Measurements from ENCODE around the gene BRD9. TPM values are rescaled to one million over a fixed set of nuclear protein-coding genes. Genes with fewer than 3 reads are reported as not detected.

Gene BRD9
- total and polyA plus RNA-seq, 12 donors: 11.3 to 39.5 (median 26.6) TPM

GRCh38 chr5:819078-819477, 73.5 kb downstream of the BRD9 start:
- Histone ChIP-seq H3K27ac (no peak overlapping the region), H3K36me3 (replicated peaks in 1 of 2) (no peaks in the 10 kb centered on the region), H3K27me3 (no peaks in the 10 kb centered on the region), H3K4me3 (no peak overlapping the region), H3K9me3 (replicated peaks in 1 of 3) (no peaks in the 10 kb centered on the region), H3K4me1 (replicated peaks in 1 of 2) (no peaks in the 10 kb centered on the region)
- DNase-seq: no peak
- intact Hi-C loops (cut with DNase I): loop anchor here in 1 of 2 donors (1.0 kb wide), 1 partner anchor 46 kb away; no protein-coding TSS in a partner anchor
- WGBS, 4 donors: 77 to 87% (median 85%) methylated on average over 3 of the region's 3 CpGs; no CpG with 5 or more reads in 1 of the 4 donors
- TF ChIP-seq CTCF (IDR thresholded peaks at IDR 0.05) (no peak), POLR2A (IDR thresholded peaks at IDR 0.05) (no peak)

- Histone ChIP-seq H3K36me3 (replicated peaks in 1 of 2) (no peaks in the 10 kb centered on the region), H3K27ac (no peak overlapping the region), H3K27me3 (no peaks in the 10 kb centered on the region), H3K4me1 (replicated peaks in 1 of 2) (no peaks in the 10 kb centered on the region), H3K4me3 (no peak overlapping the region), H3K9me3 (replicated peaks in 1 of 3) (no peaks in the 10 kb centered on the region)
- 87 to 95% (median 93%) methylated on average over 15 of the region's 15 CpGs; no CpG with 5 or more reads in 1 of the 4 donors for WGBS, 4 donors
- TF ChIP-seq POLR2A (IDR thresholded peaks at IDR 0.05): no peak
- no peak for TF ChIP-seq CTCF (IDR thresholded peaks at IDR 0.05)
- intact Hi-C loops (cut with DNase I): no loop called here
- no peak for DNase-seq
Measured at GRCh38 chr5:816176-816575, 76.4 kb downstream of the BRD9 start.

- H3K4me1 ChIP-seq (replicated peaks in 1 of 2): no peaks in the 10 kb centered on the region
- H3K36me3 ChIP-seq (replicated peaks in 1 of 2): no peaks in the 10 kb centered on the region
- no peak for TF ChIP-seq POLR2A (IDR thresholded peaks at IDR 0.05)
- no peak for TF ChIP-seq CTCF (IDR thresholded peaks at IDR 0.05)
- H3K4me3 ChIP-seq: no peak overlapping the region
- 83 to 92% (median 87%) methylated on average over 3 of the region's 3 CpGs; no CpG with 5 or more reads in 1 of the 4 donors for WGBS, 4 donors
- intact Hi-C loops (cut with DNase I): no loop called here
- no peaks in the 10 kb centered on the region for H3K27me3 ChIP-seq
- H3K9me3 ChIP-seq (replicated peaks in 1 of 3): no peaks in the 10 kb centered on the region
- no peak for DNase-seq
- no peak overlapping the region for H3K27ac ChIP-seq
Measured at GRCh38 chr5:815449-815848, 77.2 kb downstream of the BRD9 start.

Other genes starting within 250 kb of the BRD9 start
- 1 to 10 TPM in 7 of 9 donors, under 1 TPM in 2; 0.39 to 9.1 (median 1.6) TPM for gene TPPP, start 199.4 kb downstream of the BRD9 start, total RNA-seq
- 1 to 10 TPM in 2 of 3 donors, under 1 TPM in 1; 0.94 to 4.0 (median 3.1) TPM for gene TPPP, start 199.4 kb downstream of the BRD9 start, polyA plus RNA-seq
- 1 to 10 TPM in 3 of 9 donors, under 1 TPM in 4, not detected in 2; 0.64 to 4.6 (median 0.89) TPM for gene ZDHHC11B, start 108.1 kb downstream of the BRD9 start, total RNA-seq
- 1 to 10 TPM; 1.7 to 7.8 (median 5.2) TPM for gene ZDHHC11B, start 108.1 kb downstream of the BRD9 start, polyA plus RNA-seq
- gene ZDHHC11, start 41.8 kb downstream of the BRD9 start, total RNA-seq: 1 to 10 TPM in 6 of 9 donors, under 1 TPM in 1, not detected in 2; 0.57 to 4.0 (median 2.7) TPM
- 1 to 10 TPM; 1.1 to 8.6 (median 4.3) TPM for gene ZDHHC11, start 41.8 kb downstream of the BRD9 start, polyA plus RNA-seq
- 1 to 10 TPM in 4 of 9 donors, under 1 TPM in 5; 0.30 to 4.2 (median 0.79) TPM for gene TRIP13, start 83 bp upstream of the BRD9 start, total RNA-seq
- 1 to 10 TPM in 1 of 3 donors, under 1 TPM in 2; 0.32 to 5.0 (median 0.71) TPM for gene TRIP13, start 83 bp upstream of the BRD9 start, polyA plus RNA-seq
- gene NKD2, start 116.0 kb upstream of the BRD9 start, total RNA-seq: 10 to 100 TPM in 4 of 9 donors, 1 to 10 TPM in 4, under 1 TPM in 1; 0.22 to 25.5 (median 9.6) TPM
- 10 to 100 TPM in 2 of 3 donors, under 1 TPM in 1; 0.92 to 32.8 (median 18.1) TPM for gene NKD2, start 116.0 kb upstream of the BRD9 start, polyA plus RNA-seq
- gene SLC12A7, start 219.3 kb upstream of the BRD9 start, total RNA-seq: 10 to 100 TPM in 8 of 9 donors, 1 to 10 TPM in 1; 1.3 to 52.6 (median 29.4) TPM
- gene SLC12A7, start 219.3 kb upstream of the BRD9 start, polyA plus RNA-seq: 10 to 100 TPM in 2 of 3 donors, 1 to 10 TPM in 1; 5.5 to 25.8 (median 18.6) TPM

Measured in adrenal gland (tissue), 12 donors.